Measurements from ENCODE around the gene CPEB2. TPM values are rescaled to one million over a fixed set of nuclear protein-coding genes. Genes with fewer than 3 reads are reported as not detected.

The CPEB2 gene
- total and polyA plus RNA-seq, 9 of the 15 experiments (the other 6 are each of a cell fraction or from before 2014, with no cell fraction given): 0.39 to 3.0 (median 1.4) TPM

- WGBS (ENCODE audit: insufficient coverage, low coverage, missing lambda C conversion rate): 0% methylated on average over 19 of the region's 43 CpGs
- POLR2A ChIA-PET: no interaction called here
- FAIRE-seq: peak; percentile 23
- TF ChIP-seq SRSF9 (IDR thresholded peaks at IDR 0.05; ENCODE audit: borderline replicate concordance, low read depth, low read length) (no peak), CHD1 (IDR thresholded peaks at IDR 0.05; ENCODE audit: low read length) (peak; percentile 81), ARNT (IDR thresholded peaks at IDR 0.05) (no peak), MTA3 (IDR thresholded peaks at IDR 0.05; ENCODE audit: borderline replicate concordance) (peak; percentile 30; the same call in 1 of the 2 replicates), YY1 (IDR thresholded peaks at IDR 0.05; ENCODE audit: borderline replicate concordance in 1 of 3, control insufficient read depth in 1 of 3, extremely low read depth in 1 of 3, insufficient read depth in 3 of 3, insufficient read length in 1 of 3, insufficient replicate concordance in 2 of 3, low read depth in 1 of 3, low read length in 2 of 3) (peak in 2 of 3 experiments; percentile 28 to 31), PHF8 (IDR thresholded peaks at IDR 0.05; ENCODE audit: borderline replicate concordance, low read length) (peak; percentile 47; the same call in 1 of the 2 replicates), VEZF1 (CRISPR knock-in tag; IDR thresholded peaks at IDR 0.05) (peak; percentile 18; the same call in 1 of the 2 replicates), UBTF (IDR thresholded peaks at IDR 0.05; ENCODE audit: borderline replicate concordance in 1 of 2, low read depth in 2 of 2, low read length in 2 of 2) (peak; percentile 96; a peak in 2 of 4 replicates), GATAD2A (IDR thresholded peaks at IDR 0.05) (0 out of 2 replicates have a peak, but pooled peaks have one; percentile 36), SP1 (CRISPR knock-in tag; IDR thresholded peaks at IDR 0.05) (no peak), SAFB (IDR thresholded peaks at IDR 0.05; ENCODE audit: borderline replicate concordance, low read depth, low read length) (peak; percentile 75), SIN3A (IDR thresholded peaks at IDR 0.05; ENCODE audit: borderline replicate concordance in 2 of 2, control insufficient read depth in 1 of 2, low read depth in 2 of 2, low read length in 2 of 2) (0 out of 4 replicates have a peak, but pooled peaks of 1 of the 2 experiments have one; percentile 36), SUPT5H (IDR thresholded peaks at IDR 0.05) (peak; percentile 41; the same call in 1 of the 2 replicates), NRF1 (conservative IDR thresholded peaks at IDR 0.05 in 1 of 2, IDR thresholded peaks at IDR 0.05 in 1 of 2) (0 out of 4 replicates have a peak, but pooled peaks of 1 of the 2 experiments have one; percentile 17), SMARCB1 (IDR thresholded peaks at IDR 0.05; ENCODE audit: insufficient read length, low read depth) (peak; percentile 78), POLR2A (conservative IDR thresholded peaks at IDR 0.05) (0 out of 2 replicates have a peak, but pooled peaks have one; percentile 36), CXXC5 (CRISPR knock-in tag; IDR thresholded peaks at IDR 0.05) (peak; percentile 47; the same call in 1 of the 2 replicates), SMARCE1 (IDR thresholded peaks at IDR 0.05) (0 out of 2 replicates have a peak, but pooled peaks have one; percentile 16)
Measured at GRCh38 chr4:15004739-15005301, 2.5 kb downstream of the CPEB2 start.

More at GRCh38 chr4:15004739-15005301, 2.5 kb downstream of the CPEB2 start:
- Histone ChIP-seq H3K27ac (ENCODE audit: extremely low read depth, low read depth, low read length) (peak overlapping the region; percentile 98), H3K4me1 (replicated peaks in 1 of 2; ENCODE audit: control insufficient read depth in 2 of 2, insufficient read depth in 2 of 2, low read length in 2 of 2) (peaks cover 15 to 30% of the 10 kb centered on the region in 2 experiments; a peak in 4 of 5 replicates), H3K79me2 (ENCODE audit: control insufficient read depth, insufficient read depth, low read length) (peaks cover 37% of the 10 kb centered on the region), H3K4me3 (peak overlapping the region; percentile 89), H3K27me3 (ENCODE audit: control insufficient read depth in 2 of 2, insufficient read depth in 2 of 2, low read length in 2 of 2) (no peaks in the 10 kb centered on the region), H3K9me3 (replicated peaks; ENCODE audit: control insufficient read depth, insufficient read depth, low read depth, low read length) (no peaks in the 10 kb centered on the region), H3K4me2 (ENCODE audit: insufficient read depth, low read length) (peak overlapping the region; percentile 84), H3K36me3 (ENCODE audit: control insufficient read depth, insufficient read depth, low read length) (peaks cover 15% of the 10 kb centered on the region; the same call in 1 of the 3 replicates), H2AFZ (ENCODE audit: low read depth, low read length) (peak overlapping the region; percentile 71), H3K9ac (ENCODE audit: insufficient read depth in 1 of 2, low read depth in 2 of 2, low read length in 2 of 2) (peak overlapping the region; percentile 78 to 98), H3K9me1 (ENCODE audit: control insufficient read depth, insufficient read depth, low read length) (no peaks in the 10 kb centered on the region), H4K20me1 (replicated peaks; ENCODE audit: control insufficient read depth, insufficient read depth, low read length) (0 out of 2 replicates have a peak, but pooled peaks cover 3% of the 10 kb centered on the region)
- intact Hi-C loops (cut with micrococcal nuclease) (loop anchor here (5.0 to 10.0 kb wide), 6 partner anchors 82 to 1380 kb away; partner anchors contain the start of genes BOD1L1, FBXL5 and TAPT1), in situ Hi-C loops (cut with MboI) (loop anchor here (25.0 kb wide), 1 partner anchor 657 kb away; the partner anchor contains the start of gene FBXL5)
- CTCF ChIA-PET (ENCODE audit: low intra/inter-chr PET ratio): interaction anchor here (0.6 kb wide), 1 partner anchor 1230 kb away, joined by 3 read pairs; no protein-coding TSS in a partner anchor
- ATAC-seq (peak; percentile 38), DNase-seq (ENCODE audit: extremely low read depth in 1 of 4, low spot score in 3 of 4) (peak; percentile 45 to 79 (median 57))
- BruUV-seq (replicated peaks): no TSS peak
